Ammon's horn (tissue), 1 donor: ENCODE data around the gene CCNY.

Source experiments
- DNase-seq: peaks from one replicate; pipeline ENCODE4 v3.0.0-alpha.2; 2016; ENCODE audit warnings: low spot score

CCNY gene

GRCh38 chr10:35355971-35356724 lies 19.8 kb downstream of the CCNY start:
- no peak for DNase-seq

DNA sequence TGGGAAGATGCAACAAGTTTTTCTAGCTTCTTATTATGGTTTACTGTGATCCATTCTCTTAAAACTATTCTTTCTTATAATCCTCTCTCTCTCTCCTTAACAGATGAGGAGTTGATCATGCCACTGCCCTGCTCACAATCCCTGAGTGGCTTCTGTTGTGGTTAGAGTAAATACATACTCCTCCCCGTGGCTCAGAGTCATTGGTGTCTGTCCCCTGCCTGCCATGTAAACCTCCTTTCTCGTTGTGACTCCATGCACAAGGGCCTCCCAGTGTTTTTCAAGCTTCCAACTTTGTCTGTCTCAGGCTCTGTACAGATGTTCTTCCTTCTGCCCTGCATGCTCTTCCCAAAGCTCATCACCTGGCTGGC lies 20.4 kb downstream of the CCNY start:
- no peak for DNase-seq

DNA sequence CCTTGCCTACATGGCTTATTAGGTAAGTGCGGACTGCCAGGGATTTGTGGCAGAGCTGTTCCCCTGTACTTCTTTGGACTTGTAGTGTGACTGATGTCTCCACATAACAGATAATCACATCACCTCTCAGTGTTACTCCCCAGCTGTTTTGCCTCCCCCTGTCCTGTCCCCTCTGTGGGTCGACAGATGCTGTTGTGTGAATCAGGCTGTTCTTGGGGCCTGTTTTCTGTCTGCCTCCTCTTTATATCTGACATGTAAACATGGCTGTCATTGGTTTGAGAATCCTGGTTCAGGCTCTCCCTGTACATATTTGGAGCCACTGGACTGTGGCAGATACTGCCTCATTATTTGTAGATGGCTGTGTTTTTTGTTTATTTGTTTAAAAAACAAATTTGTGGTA lies 22.7 kb downstream of the CCNY start:
- no peak for DNase-seq

DNA sequence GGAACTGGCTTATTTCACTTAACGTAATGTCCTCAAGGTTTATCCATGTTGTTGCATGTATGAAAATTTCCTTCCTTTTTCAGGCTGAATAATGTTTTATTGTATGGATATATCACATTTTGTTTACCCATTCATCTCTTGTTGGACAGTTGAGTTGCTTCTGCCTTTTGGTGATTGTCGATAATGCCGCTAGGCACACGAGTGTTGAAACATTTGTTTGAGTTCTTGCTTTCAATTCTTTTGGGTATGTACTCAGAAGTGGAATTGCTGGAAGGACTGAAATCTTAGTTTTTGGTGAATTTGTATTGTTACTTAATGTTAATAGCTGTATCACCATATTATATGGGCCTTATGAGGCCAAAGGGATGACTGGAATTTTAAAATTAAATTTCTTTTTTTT lies 23.6 kb downstream of the CCNY start:
- DNase-seq, result no peak

- DNase-seq, result no peak
Observed at GRCh38 chr10:35362701-35363350, 26.5 kb downstream of the CCNY start.

GRCh38 chr10:35363587-35363986 lies 27.3 kb downstream of the CCNY start:
- DNase-seq, result no peak

DNA sequence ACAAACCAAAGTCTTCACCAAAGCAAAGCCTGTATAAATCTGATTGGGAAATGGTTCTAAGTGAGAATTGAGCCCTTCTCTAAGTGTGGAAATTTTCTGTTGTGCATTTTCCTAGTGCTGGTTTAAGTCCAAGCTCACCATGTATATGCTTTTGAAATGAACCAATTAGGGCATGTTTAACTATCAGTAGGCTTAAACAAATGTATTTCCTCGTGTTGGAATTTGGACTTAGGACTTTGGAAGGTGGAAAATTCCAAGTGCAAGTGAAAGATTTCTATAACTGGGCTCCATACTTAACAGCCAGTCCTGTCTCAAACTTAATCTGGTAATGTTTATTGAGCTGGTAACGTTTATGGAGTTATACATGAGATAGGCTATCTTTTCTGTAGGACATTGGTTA lies 28.5 kb downstream of the CCNY start:
- no peak for DNase-seq

GRCh38 chr10:35365994-35366393 lies 29.7 kb downstream of the CCNY start:
- no peak for DNase-seq

- DNase-seq, result no peak
Observed at GRCh38 chr10:35367107-35367859, 31.0 kb downstream of the CCNY start.

GRCh38 chr10:35367982-35368381 lies 31.7 kb downstream of the CCNY start:
- DNase-seq, result no peak

DNA sequence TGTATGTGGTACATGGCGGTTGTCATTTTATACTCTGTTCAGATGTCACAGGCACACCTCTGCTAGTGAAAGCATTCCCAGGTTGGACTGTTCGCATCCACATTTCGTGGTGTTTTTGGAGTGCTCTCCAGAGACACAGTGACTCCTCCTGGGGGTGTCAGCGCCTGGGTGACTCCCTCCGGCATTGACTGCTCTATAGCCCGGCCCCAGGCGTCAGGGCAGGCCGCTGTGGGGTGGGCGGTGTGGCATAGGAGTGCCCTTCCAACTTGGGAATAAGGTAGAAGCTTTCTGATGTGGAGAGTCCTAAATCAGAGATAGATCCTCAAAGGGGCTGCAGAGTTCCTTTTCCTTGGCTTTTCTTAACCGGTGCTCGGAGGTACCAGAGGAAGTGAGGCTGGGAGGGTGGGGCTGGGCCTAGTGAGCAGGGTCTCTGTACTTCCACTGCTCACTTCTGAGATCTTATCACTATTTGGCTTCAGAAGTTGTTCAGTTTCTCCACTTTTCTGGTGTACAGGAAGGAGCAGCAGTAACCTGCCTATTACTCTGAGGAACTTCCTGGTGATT lies 32.3 kb downstream of the CCNY start:
- no peak for DNase-seq

DNA sequence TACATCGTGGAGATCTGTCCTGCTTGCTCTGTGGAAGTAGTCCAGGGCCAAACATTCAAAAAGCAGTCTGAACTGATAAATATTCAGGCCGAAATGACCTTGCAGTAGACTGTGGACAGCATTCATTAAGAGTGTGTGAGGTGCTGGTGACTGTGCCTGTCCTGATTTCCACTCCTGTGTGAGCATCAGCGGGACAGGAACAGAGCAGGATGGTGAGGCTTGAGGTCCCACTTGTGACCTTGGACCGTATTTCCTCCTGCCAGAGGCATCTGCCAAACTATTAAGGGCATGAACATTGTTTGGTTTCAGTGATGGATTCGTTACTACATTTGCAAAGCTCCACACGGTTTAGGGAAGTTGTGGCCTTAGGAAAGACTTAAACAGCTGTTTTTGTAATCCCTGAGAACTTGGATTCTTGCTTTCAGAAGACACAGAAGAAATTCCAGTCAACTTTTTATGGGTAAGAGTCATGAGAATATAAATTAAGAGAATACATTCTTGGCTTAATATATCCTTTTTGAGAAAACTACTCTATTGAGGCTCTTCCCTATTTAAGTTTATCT lies 32.8 kb downstream of the CCNY start:
- no peak for DNase-seq

GRCh38 chr10:35371731-35372130 lies 35.4 kb downstream of the CCNY start:
- DNase-seq, result no peak

DNA sequence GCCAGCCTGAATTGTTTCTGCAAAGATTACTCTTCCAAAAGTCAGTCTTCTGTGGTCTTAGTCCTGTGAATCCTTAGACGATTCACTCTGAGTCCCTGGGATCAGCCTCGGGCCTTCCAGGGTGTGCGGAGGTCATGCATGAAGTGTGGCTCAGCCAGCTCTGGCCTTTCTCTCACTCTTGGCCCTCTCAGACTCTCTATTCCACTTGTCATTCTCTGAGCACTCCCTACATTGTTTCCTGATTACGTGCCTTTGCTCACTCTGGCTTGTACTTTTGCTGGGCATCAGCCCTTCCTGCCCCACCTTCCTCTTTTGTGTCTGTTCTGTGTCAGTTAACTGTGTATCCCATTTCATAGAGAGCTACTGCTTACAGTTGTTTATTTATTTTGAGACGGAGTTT lies 36.0 kb downstream of the CCNY start:
- DNase-seq, result peak; percentile 38

DNA sequence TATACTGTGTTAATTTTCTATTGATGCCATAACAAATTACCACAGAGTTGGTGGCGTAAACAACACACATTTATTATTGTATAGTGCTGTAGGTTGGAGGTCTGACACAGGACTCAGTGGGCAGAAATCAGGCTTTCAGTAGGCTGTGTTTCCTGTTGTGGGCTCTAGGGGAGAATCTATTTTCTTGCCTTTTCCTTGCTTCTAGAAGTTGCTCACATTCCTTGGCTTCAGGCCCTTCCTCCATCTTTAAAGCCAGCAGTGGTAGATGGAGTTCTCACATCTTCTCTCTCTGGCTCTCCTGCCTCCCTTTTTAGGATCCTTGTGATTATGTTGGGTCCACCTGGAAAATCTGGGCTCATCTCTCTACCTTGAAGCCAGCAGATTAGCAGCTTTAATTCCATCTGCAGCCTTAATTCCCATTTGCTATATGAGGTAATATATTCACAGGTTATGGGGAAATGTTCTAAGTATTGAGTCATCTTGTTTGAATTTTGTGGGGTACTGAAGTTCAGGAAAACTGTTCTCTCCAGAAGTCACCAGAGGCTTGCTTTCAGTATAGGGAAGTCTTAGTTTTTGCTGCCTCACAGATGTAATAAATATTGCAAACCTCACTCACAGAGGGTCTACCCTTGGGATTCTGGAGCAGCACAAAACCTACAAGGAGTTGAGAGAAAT lies 38.9 kb downstream of the CCNY start:
- DNase-seq, result no peak

DNA sequence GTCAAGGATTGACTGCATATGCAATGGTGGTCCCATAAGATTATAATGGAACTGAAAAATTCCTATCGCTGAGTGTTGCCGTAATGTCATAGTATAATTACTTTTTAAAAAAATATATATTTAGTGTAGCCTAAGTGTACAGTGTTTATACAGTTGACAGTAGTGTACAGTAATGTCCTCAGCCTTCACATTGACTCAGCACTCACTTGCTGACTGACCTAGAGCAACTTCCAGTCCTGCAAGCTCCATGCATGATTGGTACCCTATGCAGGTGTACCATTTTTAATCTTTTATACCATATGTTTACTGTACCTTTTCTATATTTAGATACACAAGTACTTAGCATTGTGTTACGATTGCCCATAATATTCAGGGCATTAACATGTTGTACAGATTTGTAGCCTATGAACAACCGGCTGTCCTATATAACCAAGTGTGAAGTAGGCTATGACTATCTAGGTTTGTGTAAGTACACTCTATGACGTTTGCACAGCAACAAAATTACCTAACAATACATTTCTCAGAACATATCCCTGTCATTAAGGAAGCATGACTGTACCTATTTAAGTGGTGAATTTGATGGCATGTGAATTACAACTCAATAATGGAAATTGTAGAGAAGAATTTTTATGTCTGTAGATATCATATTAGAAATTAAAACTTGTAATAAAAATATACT lies 40.9 kb downstream of the CCNY start:
- no peak for DNase-seq

GRCh38 chr10:35378541-35379210 lies 42.4 kb downstream of the CCNY start:
- DNase-seq, result no peak

DNA sequence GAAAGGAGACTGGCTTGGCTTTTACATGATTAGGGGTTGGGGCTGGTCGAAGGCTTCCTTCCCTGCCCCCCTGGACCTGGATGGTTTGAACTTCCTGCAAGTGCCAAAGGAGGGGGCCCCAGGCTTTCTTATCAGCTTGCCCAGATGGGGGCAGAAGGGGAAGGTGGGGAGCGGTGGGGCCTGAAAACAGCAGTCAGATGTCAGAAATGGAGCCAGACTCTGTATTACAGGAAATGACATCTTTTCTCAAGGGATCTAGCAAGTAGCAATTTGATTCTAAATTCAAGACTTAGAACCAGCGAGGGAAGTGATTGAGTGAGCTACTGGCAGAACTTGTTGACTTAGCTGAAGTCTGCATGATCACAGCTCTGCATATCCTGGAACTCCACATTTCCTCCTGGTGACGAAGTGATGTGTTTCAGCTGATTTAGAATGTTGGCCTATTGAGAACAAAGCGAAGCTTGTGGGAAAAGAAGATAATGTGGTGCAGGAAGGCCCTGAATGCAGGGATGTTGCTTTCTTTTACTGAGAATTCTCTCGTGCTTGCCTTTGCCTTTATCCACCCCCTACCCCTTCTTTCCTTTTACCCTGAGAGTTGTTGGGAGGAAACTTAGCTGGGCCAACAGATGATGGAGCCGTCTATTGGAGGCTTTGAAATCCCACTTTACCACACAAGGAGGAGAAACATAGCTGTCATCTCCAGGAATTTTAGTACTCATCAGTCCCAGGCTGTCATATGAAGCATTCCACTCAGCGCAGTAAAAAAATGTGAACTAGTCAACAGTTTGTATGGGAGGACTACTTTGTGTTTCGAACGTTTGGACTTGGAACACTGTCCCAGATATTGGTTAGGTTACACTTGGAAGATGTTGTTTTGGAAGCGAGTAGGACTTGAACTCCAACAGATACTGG lies 43.2 kb downstream of the CCNY start:
- DNase-seq, result peak; percentile 78

DNA sequence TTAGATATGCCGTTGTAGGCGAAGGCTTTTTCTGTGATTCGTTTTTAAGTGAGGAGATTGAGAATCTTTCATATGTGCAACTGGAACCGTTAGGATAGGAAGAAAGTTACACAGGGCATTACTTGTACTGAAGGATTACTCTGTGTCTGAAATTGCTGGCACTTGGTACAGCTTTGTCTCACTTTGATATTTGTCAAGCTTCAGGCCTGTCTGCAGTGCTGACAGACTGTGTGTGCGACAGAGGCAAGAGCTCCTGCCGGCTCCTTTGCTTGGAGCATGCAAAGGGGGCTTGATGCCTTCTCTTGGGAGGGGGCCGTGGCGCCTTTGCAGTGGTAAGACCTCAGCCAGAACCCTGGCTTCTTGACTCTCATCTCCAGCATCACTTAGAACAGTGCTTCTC lies 45.8 kb downstream of the CCNY start:
- no peak for DNase-seq
